HepG2 (cell line): ENCODE results near the gene ZC3H7B. TPM values are rescaled to one million over a fixed set of nuclear protein-coding genes. Genes with fewer than 3 reads are reported as not detected.

Source experiments
- ATAC-seq: fragments of 200-7000 bp; cut with Tn5 transposase; 3 replicates; pipeline ENCODE4 v1.9.1; 2020; ENCODE audit warnings: mild to moderate bottlenecking, moderate library complexity
- BruUV-seq: library from RNA; stranded (reverse); fragments of 400-500 nt; replicated peaks from 2 replicates; lab custom pipeline; 2021; lab: Mats Ljungman, UMichigan
- CTCF ChIA-PET: fragments of 300-600 bp; formaldehyde crosslinking; extraction: SDS; loops from one replicate; lab custom pipeline; 2021; ENCODE audit warnings: low total read pairs, inconsistent platforms, low intra/inter-chr PET ratio; lab: Yijun Ruan, JAX
- POLR2A ChIA-PET: fragments of 350-600 bp; sonication (Branson Sonifier 250); formaldehyde crosslinking; loops from one replicate; lab custom pipeline; 2020; ENCODE audit warnings: antibody characterized with exemption, inconsistent platforms; lab: Yijun Ruan, JAX
- DNase-seq: peaks from one replicate; pipeline ENCODE4 v3.0.0-alpha.2; 2015; ENCODE audit warnings: low spot score
- FAIRE-seq: peaks from 3 replicates; lab custom pipeline; 2011; peaks lifted over from hg19 to GRCh38; lab: Jason Lieb, UNC
- H2AFZ ChIP-seq: one replicate; pipeline ENCODE4 v1.6.1; 2011; ENCODE audit warnings: low read length, inconsistent platforms
- H3K27ac ChIP-seq: fragments of 300-600 bp; 3 replicates; pipeline ENCODE4 v1.8.0; 2011; ENCODE audit warnings: mixed run types, mild to moderate bottlenecking, mixed read lengths, low read length, inconsistent platforms; ENCODE audit not compliant: insufficient read depth; ENCODE audit errors: extremely low read length
- H3K27me3 ChIP-seq, 2 experiments: fragments of 200-600 bp in 1 of 2; 2 replicates in 1 of 2; 3 replicates in 1 of 2; pipeline versions ENCODE4 v1.6.0 to v1.8.0; 2011; ENCODE audit warnings: low read length in 2 of 2, mild to moderate bottlenecking in 2 of 2, moderate library complexity in 2 of 2, inconsistent platforms in 1 of 2; ENCODE audit not compliant: insufficient read depth in 2 of 2, control insufficient read depth in 1 of 2
- H3K36me3 ChIP-seq, 2 experiments: fragments of 200-600 bp in 1 of 2; replicated peaks in 1 of 2; 2 replicates in 1 of 2; 3 replicates in 1 of 2; pipeline versions ENCODE4 v1.5.1 to v1.8.0; 2011; ENCODE audit warnings: low read length in 2 of 2, inconsistent platforms in 1 of 2; ENCODE audit not compliant: insufficient read depth in 2 of 2, control insufficient read depth in 1 of 2
- H3K4me1 ChIP-seq: 2 replicates; pipeline ENCODE4 v1.5.1; 2012; ENCODE audit warnings: low read length, inconsistent platforms; ENCODE audit not compliant: insufficient read depth
- H3K4me2 ChIP-seq: 2 replicates; pipeline ENCODE4 v1.6.0; 2011; ENCODE audit warnings: low read depth, low read length, inconsistent platforms
- H3K4me3 ChIP-seq, 3 experiments: fragments of 200-600 bp in 1 of 3; sonication (generic), shearing (Covaris generic) in 1 of 3; replicated peaks in 1 of 3; 2 replicates each; pipeline ENCODE4 v1.5.1; 2011 to 2016; ENCODE audit warnings: low read length in 3 of 3, inconsistent platforms in 2 of 3, low read depth in 2 of 3, mild to moderate bottlenecking in 2 of 3, control low read depth in 1 of 3, mixed read lengths in 1 of 3; ENCODE audit not compliant: insufficient read depth in 1 of 3
- H3K79me2 ChIP-seq: one replicate; pipeline ENCODE4 v1.6.1; 2011; ENCODE audit warnings: low read length, inconsistent platforms; ENCODE audit not compliant: insufficient read depth
- H3K9ac ChIP-seq: 2 replicates; pipeline ENCODE4 v1.6.0; 2011; ENCODE audit warnings: mild to moderate bottlenecking, low read depth, low read length, inconsistent platforms; ENCODE audit not compliant: insufficient read depth
- H3K9me3 ChIP-seq: 2 replicates; pipeline ENCODE4 v1.5.1; 2012; ENCODE audit warnings: mild to moderate bottlenecking, low read length
- H4K20me1 ChIP-seq: 2 replicates; pipeline ENCODE4 v1.6.0; 2011; ENCODE audit warnings: inconsistent platforms, mild to moderate bottlenecking, low read length, moderate library complexity; ENCODE audit not compliant: insufficient read depth
- BHLHE40 ChIP-seq: IDR thresholded peaks from 2 replicates; pipeline ENCODE4 v1.6.1; 2011; ENCODE audit warnings: low read length, improper control_type of control experiment
- BRCA1 ChIP-seq: sonication (generic); formaldehyde crosslinking; IDR thresholded peaks from 2 replicates; pipeline ENCODE4 v1.4.0; 2020; ENCODE audit warnings: missing genetic modification reagents
- CEBPB ChIP-seq: IDR thresholded peaks from 2 replicates; pipeline ENCODE4 v1.6.1; 2011; ENCODE audit warnings: low read depth, low read length, improper control_type of control experiment, borderline replicate concordance
- FOXA1 ChIP-seq, 2 experiments: fragments of 450-650 bp in 1 of 2; sonication (generic) in 1 of 2; formaldehyde crosslinking in 1 of 2; IDR thresholded peaks; 2 replicates each; pipeline versions ENCODE4 v1.4.0 to v1.6.1; 2016 to 2020; ENCODE audit warnings: missing genetic modification reagents in 1 of 2
- HES4 ChIP-seq: sonication (generic); formaldehyde crosslinking; IDR thresholded peaks from 2 replicates; pipeline ENCODE4 v1.9.0; 2021; ENCODE audit warnings: mild to moderate bottlenecking, missing genetic modification reagents, borderline replicate concordance
- JDP2 ChIP-seq: sonication (generic); formaldehyde crosslinking; IDR thresholded peaks from 2 replicates; pipeline ENCODE4 v1.8.1; 2022; ENCODE audit warnings: missing genetic modification reagents, borderline replicate concordance
- KDM3A ChIP-seq: IDR thresholded peaks from 2 replicates; pipeline ENCODE4 v1.6.1; 2018; ENCODE audit warnings: low read depth, missing compliant biosample characterization
- PRPF4 ChIP-seq: fragments of 200-400 bp; formaldehyde crosslinking; IDR thresholded peaks from 2 replicates; pipeline ENCODE4 v1.6.1; 2016; ENCODE audit warnings: low read length, low read depth; ENCODE audit not compliant: poor library complexity, severe bottlenecking
- SMAD3 ChIP-seq: sonication (generic); formaldehyde crosslinking; IDR thresholded peaks from 2 replicates; pipeline ENCODE4 v1.4.0; 2020; ENCODE audit warnings: missing genetic modification reagents
- SPEN ChIP-seq: sonication (generic); formaldehyde crosslinking; IDR thresholded peaks from 2 replicates; pipeline ENCODE4 v1.5.1; 2020; ENCODE audit warnings: low read depth, mild to moderate bottlenecking, missing genetic modification reagents
- TCF12 ChIP-seq, 2 experiments: fragments of 450-650 bp in 1 of 2; sonication (generic) in 1 of 2; formaldehyde crosslinking in 1 of 2; IDR thresholded peaks; 2 replicates each; pipeline versions ENCODE4 v1.6.1 to v1.8.0; 2017 to 2022; ENCODE audit warnings: antibody characterized with exemption in 1 of 2, mild to moderate bottlenecking in 1 of 2, missing genetic modification reagents in 1 of 2, moderate library complexity in 1 of 2
- TP53 ChIP-seq: sonication (generic); formaldehyde crosslinking; conservative IDR thresholded peaks from 2 replicates; pipeline ENCODE4 v1.4.0; 2020; ENCODE audit warnings: missing genetic modification reagents
- YEATS2 ChIP-seq: sonication (generic); formaldehyde crosslinking; IDR thresholded peaks from 2 replicates; pipeline ENCODE4 v1.4.0; 2020; ENCODE audit warnings: missing genetic modification reagents, borderline replicate concordance
- ZNF138 ChIP-seq: sonication (generic); formaldehyde crosslinking; IDR thresholded peaks from 2 replicates; pipeline ENCODE4 v1.5.0; 2020; ENCODE audit warnings: mild to moderate bottlenecking, low read depth, missing genetic modification reagents
- ZNF17 ChIP-seq: sonication (generic); formaldehyde crosslinking; IDR thresholded peaks from 2 replicates; pipeline ENCODE4 v1.5.0; 2020; ENCODE audit warnings: mild to moderate bottlenecking, missing genetic modification reagents
- ZNF282 ChIP-seq: fragments of 450-650 bp; IDR thresholded peaks from 2 replicates; pipeline ENCODE4 v1.6.1; 2018; ENCODE audit not compliant: partially characterized antibody
- ZNF354B ChIP-seq: sonication (generic); formaldehyde crosslinking; IDR thresholded peaks from 2 replicates; pipeline ENCODE4 v1.8.0; 2022; ENCODE audit warnings: mild to moderate bottlenecking, missing genetic modification reagents
- ZNF615 ChIP-seq: sonication (generic); formaldehyde crosslinking; IDR thresholded peaks from 2 replicates; pipeline ENCODE4 v1.5.0; 2020; ENCODE audit warnings: mild to moderate bottlenecking, missing genetic modification reagents, borderline replicate concordance
- ZNF75D ChIP-seq: sonication (generic); formaldehyde crosslinking; IDR thresholded peaks from 2 replicates; pipeline ENCODE4 v1.8.1; 2023; ENCODE audit warnings: missing genetic modification reagents, mild to moderate bottlenecking, borderline replicate concordance
- ZSCAN22 ChIP-seq: sonication (generic); formaldehyde crosslinking; IDR thresholded peaks from 2 replicates; pipeline ENCODE4 v1.4.0; 2020; ENCODE audit warnings: mild to moderate bottlenecking, missing genetic modification reagents
- WGBS: methylation state at CpG from one replicate; pipeline ENCODE4 v1.1.6; 2017; ENCODE audit warnings: low lambda C conversion rate; 5-methylcytosine and 5-hydroxymethylcytosine counted together
- in situ Hi-C: cut with HindIII; loops from 2 replicates; pipeline ENCODE4 v1.10.0; 2017; ENCODE audit warnings: low pct_unique_long_range_greater_than_20kb; ENCODE audit not compliant: extremely low pct_ligation_motif_present
- intact Hi-C: fragments of 100-400 bp; cut with micrococcal nuclease; formaldehyde crosslinking; loops from one replicate; pipeline ENCODE4 v1.10.0; 2022; ENCODE audit not compliant: unreplicated experiment
- polyA plus RNA-seq, 8 experiments: library from polyadenylated mRNA; depleted of rRNA in 3 of 8; stranded (reverse) in 7 of 8; unstranded in 1 of 8; fragments of >200 nt; fragmentation: Illumina TruSeq in 4 of 8; extraction: Trizol in 4 of 8; gene quantifications; 2 replicates each; pipeline versions ENCODE4 v1.2.1 to v1.2.3, GENCODE V29; 2011 to 2016; ENCODE audit warnings: low read depth in 4 of 8, missing spikeins in 1 of 8, mixed read lengths in 1 of 8; ENCODE audit not compliant: insufficient read depth in 1 of 8
- total RNA-seq, 5 experiments: library from RNA; depleted of rRNA; stranded (reverse); fragments of >200 nt; fragmentation: Illumina TruSeq; extraction: Trizol; gene quantifications; 2 replicates each; pipeline ENCODE4 v1.2.3, GENCODE V29; 2016; ENCODE audit warnings: low read depth in 1 of 5
- TF ChIP-seq, protein P1 (sequence below): IDR thresholded peaks from 2 replicates; pipeline ENCODE4 v1.6.1; 2016; ENCODE audit warnings: mild to moderate bottlenecking
- TF ChIP-seq, protein P2 (sequence below): sonication (generic); formaldehyde crosslinking; IDR thresholded peaks from 2 replicates; pipeline ENCODE4 v1.4.0; 2020; ENCODE audit warnings: mild to moderate bottlenecking, low read depth, missing genetic modification reagents
- TF ChIP-seq, protein P3 (sequence below): sonication (generic); formaldehyde crosslinking; IDR thresholded peaks from 2 replicates; pipeline ENCODE4 v1.4.0; 2020; ENCODE audit warnings: mild to moderate bottlenecking, missing genetic modification reagents
- TF ChIP-seq, protein P4 (sequence below): IDR thresholded peaks from 2 replicates; pipeline ENCODE4 v1.6.1; 2012; ENCODE audit warnings: inconsistent platforms

The ZC3H7B gene
- total and polyA plus RNA-seq, 2 of the 13 experiments (the other 11 are each of a cell fraction or from before 2014, with no cell fraction given) = 26.4 to 37.2 TPM

DNA sequence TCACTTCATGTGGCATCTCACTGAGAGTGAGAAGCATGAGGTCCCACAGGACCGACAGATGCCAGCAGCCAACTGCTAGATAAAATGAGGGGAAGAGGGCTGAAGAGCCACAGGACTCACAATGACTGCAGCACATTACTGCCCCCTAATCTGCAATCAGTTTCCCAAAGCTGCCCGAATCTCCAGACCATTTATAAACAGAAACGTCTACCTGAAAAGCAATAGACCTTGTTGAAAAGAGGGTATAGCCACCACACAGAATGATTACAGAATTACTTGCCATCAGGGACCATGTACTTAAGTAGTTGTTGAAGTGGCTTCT lies 68.1 kb downstream of the ZC3H7B start (continued):
- TF ChIP-seq, protein P1, sequence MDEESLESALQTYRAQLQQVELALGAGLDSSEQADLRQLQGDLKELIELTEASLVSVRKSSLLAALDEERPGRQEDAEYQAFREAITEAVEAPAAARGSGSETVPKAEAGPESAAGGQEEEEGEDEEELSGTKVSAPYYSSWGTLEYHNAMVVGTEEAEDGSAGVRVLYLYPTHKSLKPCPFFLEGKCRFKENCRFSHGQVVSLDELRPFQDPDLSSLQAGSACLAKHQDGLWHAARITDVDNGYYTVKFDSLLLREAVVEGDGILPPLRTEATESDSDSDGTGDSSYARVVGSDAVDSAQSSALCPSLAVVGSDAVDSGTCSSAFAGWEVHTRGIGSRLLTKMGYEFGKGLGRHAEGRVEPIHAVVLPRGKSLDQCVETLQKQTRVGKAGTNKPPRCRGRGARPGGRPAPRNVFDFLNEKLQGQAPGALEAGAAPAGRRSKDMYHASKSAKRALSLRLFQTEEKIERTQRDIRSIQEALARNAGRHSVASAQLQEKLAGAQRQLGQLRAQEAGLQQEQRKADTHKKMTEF (CRISPR knock-in tag) = no peak
- TF ChIP-seq CEBPB (no peak), ZNF75D (CRISPR knock-in tag) (no peak), ZSCAN22 (CRISPR knock-in tag) (no peak)

DNA sequence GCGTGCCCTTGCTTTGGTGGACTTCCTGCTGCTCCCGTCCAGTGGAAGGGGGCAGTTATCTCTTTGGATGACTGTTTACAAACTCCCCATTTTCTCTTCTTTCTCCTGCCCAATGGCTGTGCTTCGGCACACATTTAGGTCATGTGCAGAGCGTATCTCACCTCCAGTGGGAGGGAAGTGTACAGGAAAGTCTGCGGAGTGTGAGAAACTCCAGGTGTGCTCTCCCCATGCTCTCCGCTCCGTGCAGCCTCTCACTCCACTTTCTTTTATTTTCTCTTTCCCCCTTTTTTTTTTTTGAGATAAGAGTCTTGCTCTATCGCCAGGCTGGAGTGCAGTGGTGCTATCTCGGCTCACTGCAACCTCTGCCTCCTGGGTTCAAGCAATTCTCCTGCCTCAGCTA lies 68.5 kb downstream of the ZC3H7B start:
- Histone ChIP-seq H2AFZ (no peak overlapping the region), H3K9ac (no peak overlapping the region), H3K27me3 (no peaks in the 10 kb centered on the region; a peak in 1 of 5 replicates), H3K9me3 (no peaks in the 10 kb centered on the region), H3K27ac (no peak overlapping the region), H3K4me3 (no peak overlapping the region), H3K4me1 (peaks cover 37% of the 10 kb centered on the region), H3K79me2 (no peaks in the 10 kb centered on the region), H3K4me2 (no peak overlapping the region), H4K20me1 (no peaks in the 10 kb centered on the region), H3K36me3 (no peaks in the 10 kb centered on the region)
- DNase-seq (no peak), ATAC-seq (no peak), FAIRE-seq (no peak)
- POLR2A ChIA-PET = interaction anchor here (1.1 kb wide), 1 partner anchor 11 kb away, joined by 3 read pairs; the partner anchor contains the start of gene TEF
- WGBS = 81% methylated on average over 9 of the region's 9 CpGs
- CTCF ChIA-PET = no interaction called here
- intact Hi-C loops (loop anchor here (10.0 kb wide), 1 partner anchor 65 kb away; the partner anchor contains the start of gene ZC3H7B), in situ Hi-C loops (no loop called here)
- no TSS peak for BruUV-seq
- TF ChIP-seq HES4 (CRISPR knock-in tag) (no peak), TCF12 (IDR thresholded peaks at IDR 0.05) (no peak), TCF12 (CRISPR knock-in tag; IDR thresholded peaks at IDR 0.05) (no peak), FOXA1 (IDR thresholded peaks at IDR 0.05) (no peak), FOXA1 (CRISPR knock-in tag; IDR thresholded peaks at IDR 0.05) (no peak), PRPF4 (no peak), ZNF354B (no peak), SPEN (CRISPR knock-in tag) (no peak), SMAD3 (CRISPR knock-in tag) (no peak), ZNF615 (CRISPR knock-in tag) (no peak), ZNF17 (no peak), JDP2 (no peak), ZNF138 (no peak), YEATS2 (CRISPR knock-in tag) (no peak), KDM3A (no peak), ZNF282 (no peak), BRCA1 (CRISPR knock-in tag) (no peak), BHLHE40 (no peak), TP53 (CRISPR knock-in tag) (no peak)
- TF ChIP-seq, protein P2, sequence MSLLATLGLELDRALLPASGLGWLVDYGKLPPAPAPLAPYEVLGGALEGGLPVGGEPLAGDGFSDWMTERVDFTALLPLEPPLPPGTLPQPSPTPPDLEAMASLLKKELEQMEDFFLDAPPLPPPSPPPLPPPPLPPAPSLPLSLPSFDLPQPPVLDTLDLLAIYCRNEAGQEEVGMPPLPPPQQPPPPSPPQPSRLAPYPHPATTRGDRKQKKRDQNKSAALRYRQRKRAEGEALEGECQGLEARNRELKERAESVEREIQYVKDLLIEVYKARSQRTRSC (CRISPR knock-in tag) = no peak
- TF ChIP-seq, protein P3, sequence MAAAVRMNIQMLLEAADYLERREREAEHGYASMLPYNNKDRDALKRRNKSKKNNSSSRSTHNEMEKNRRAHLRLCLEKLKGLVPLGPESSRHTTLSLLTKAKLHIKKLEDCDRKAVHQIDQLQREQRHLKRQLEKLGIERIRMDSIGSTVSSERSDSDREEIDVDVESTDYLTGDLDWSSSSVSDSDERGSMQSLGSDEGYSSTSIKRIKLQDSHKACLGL = no peak
- TF ChIP-seq, protein P4, sequence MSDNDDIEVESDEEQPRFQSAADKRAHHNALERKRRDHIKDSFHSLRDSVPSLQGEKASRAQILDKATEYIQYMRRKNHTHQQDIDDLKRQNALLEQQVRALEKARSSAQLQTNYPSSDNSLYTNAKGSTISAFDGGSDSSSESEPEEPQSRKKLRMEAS = no peak
